Sigmoid colon (tissue), 7 donors: ENCODE measurements around the gene SCAPER. TPM values are rescaled to one million over a fixed set of nuclear protein-coding genes. Genes with fewer than 3 reads are reported as not detected.
"Not testable (repeated sequence)": the region's sequence is repeated elsewhere in the genome, so short reads cannot be mapped to it uniquely, and the experiment has no call there.

Source experiments
- DNase-seq: peaks from one replicate; pipeline ENCODE4 v3.0.0-alpha.2; 2019
- H3K27ac ChIP-seq, 4 donors: fragments of 200-600 bp; sonication (generic); one replicate each; pipeline ENCODE4 v1.5.1; 2016 to 2019; ENCODE audit warnings: mild to moderate bottlenecking in 1 of 4
- H3K27me3 ChIP-seq, 3 donors: fragments of 200-600 bp; sonication (generic); one replicate each; pipeline ENCODE4 v1.5.1; 2019; ENCODE audit warnings: mild to moderate bottlenecking in 1 of 3
- H3K36me3 ChIP-seq, 4 donors: fragments of 200-600 bp; sonication (generic); one replicate each; pipeline ENCODE4 v1.5.1; 2016 to 2019
- H3K4me1 ChIP-seq, 4 donors: fragments of 200-600 bp; sonication (generic); one replicate each; pipeline ENCODE4 v1.5.1; 2017 to 2019
- H3K4me3 ChIP-seq, 4 donors: fragments of 200-600 bp; sonication (generic); one replicate each; pipeline ENCODE4 v1.5.1; 2017 to 2019; ENCODE audit warnings: mild to moderate bottlenecking in 2 of 4, moderate library complexity in 1 of 4
- H3K9me3 ChIP-seq, 4 donors: fragments of 200-600 bp in 3 of 4; sonication (generic) in 3 of 4; one replicate each; pipeline versions ENCODE4 v1.5.1 to v1.6.1; 2013 to 2019
- CTCF ChIP-seq, 4 experiments: fragments of 450-650 bp in 3 of 4; fragments of 200-600 bp in 1 of 4; IDR thresholded peaks; one replicate each; pipeline ENCODE4 v1.5.1; 2016 to 2019; ENCODE audit warnings: antibody characterized with exemption in 4 of 4, mild to moderate bottlenecking in 3 of 4, moderate library complexity in 2 of 4
- EP300 ChIP-seq, 4 donors: sonication (generic); formaldehyde crosslinking; IDR thresholded peaks; one replicate each; pipeline ENCODE4 v1.6.1; 2017; ENCODE audit warnings: antibody characterized with exemption in 4 of 4
- POLR2A ChIP-seq, 2 donors: fragments of 450-650 bp; IDR thresholded peaks; one replicate each; pipeline ENCODE4 v1.6.1; 2016; ENCODE audit warnings: antibody characterized with exemption in 2 of 2, mild to moderate bottlenecking in 2 of 2, moderate library complexity in 2 of 2
- POLR2AphosphoS5 ChIP-seq, 4 donors: sonication (generic); formaldehyde crosslinking; IDR thresholded peaks; one replicate each; pipeline ENCODE4 v1.6.1; 2017; ENCODE audit warnings: antibody characterized with exemption in 4 of 4
- WGBS, 2 donors: extraction: QIAGEN DNeasy Blood & Tissue Kit; methylation state at CpG; one replicate each; pipeline ENCODE4 v1.1.7; 2013; 5-methylcytosine and 5-hydroxymethylcytosine counted together
- intact Hi-C: fragments of 100-400 bp; cut with DNase I; formaldehyde crosslinking; loops from one replicate; pipeline ENCODE4 v1.15.1; 2023
- polyA plus RNA-seq, 3 donors: library from polyadenylated mRNA; stranded (reverse); fragments of 200-250 nt; gene quantifications; one replicate each; pipeline ENCODE4 v1.2.3, GENCODE V29; 2013
- total RNA-seq, 4 donors: library from RNA; depleted of rRNA; stranded (reverse); fragments of >200 nt; gene quantifications; one replicate each; pipeline ENCODE4 v1.1.0, GENCODE V29; 2016
- donor health status: healthy with polysubstance abuse.
- donor health status: Bipolar disorder and iron deficiency.
- donor health status: healthy.

Gene SCAPER
- total and polyA plus RNA-seq, 7 donors = 5.3 to 40.7 (median 22.5) TPM

DNA sequence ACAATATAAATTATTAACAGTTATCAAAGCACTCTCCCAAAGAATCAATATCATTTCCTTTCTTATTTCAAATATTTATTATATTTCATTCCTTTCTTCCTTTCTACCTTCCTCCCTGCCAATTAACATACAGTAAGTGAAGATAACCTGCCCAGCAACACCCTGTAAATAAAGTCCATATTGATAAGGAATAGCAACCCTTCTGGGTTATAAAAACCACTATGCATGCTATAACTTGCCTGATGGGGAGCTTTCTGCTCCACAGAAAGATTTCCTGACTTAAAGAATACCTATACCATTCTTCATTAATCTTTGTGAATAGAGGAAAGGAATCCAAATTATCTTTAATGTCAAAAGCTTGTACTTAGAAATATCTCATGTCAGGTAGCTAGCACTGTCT lies 402.0 kb downstream of the SCAPER start:
- no peaks in the 10 kb centered on the region for H3K9me3 ChIP-seq
- TF ChIP-seq POLR2AphosphoS5 (IDR thresholded peaks at IDR 0.05) (no peak), CTCF (IDR thresholded peaks at IDR 0.05) (no peak), EP300 (IDR thresholded peaks at IDR 0.05) (no peak)
- peaks cover 0 to 12% (median 0%) of the 10 kb centered on the region in 4 donors for H3K36me3 ChIP-seq
- H3K27me3 ChIP-seq = no peaks in the 10 kb centered on the region
- no peaks in the 10 kb centered on the region for H3K4me1 ChIP-seq
- H3K4me3 ChIP-seq = no peak overlapping the region
- intact Hi-C loops = no loop called here
- no peak for DNase-seq
- H3K27ac ChIP-seq = no peak overlapping the region

- Histone ChIP-seq H3K36me3 (peaks cover 0 to 12% (median 0%) of the 10 kb centered on the region in 4 donors), H3K4me1 (no peaks in the 10 kb centered on the region), H3K9me3 (no peaks in the 10 kb centered on the region), H3K4me3 (no peak overlapping the region), H3K27me3 (no peaks in the 10 kb centered on the region), H3K27ac (no peak overlapping the region)
- intact Hi-C loops = no loop called here
- TF ChIP-seq CTCF (IDR thresholded peaks at IDR 0.05) (no peak), POLR2A (IDR thresholded peaks at IDR 0.05) (no peak), POLR2AphosphoS5 (IDR thresholded peaks at IDR 0.05) (no peak), EP300 (IDR thresholded peaks at IDR 0.05) (no peak)
- no peak for DNase-seq
- WGBS, 2 donors = 71 to 86% methylated on average over 3 of the region's 3 CpGs
These were observed 402.5 kb downstream of the SCAPER start for GRCh38 chr15:76502678-76503077.

- peaks cover 0 to 12% (median 0%) of the 10 kb centered on the region in 4 donors for H3K36me3 ChIP-seq
- H3K4me1 ChIP-seq, DNase-seq, H3K27me3 ChIP-seq, H3K4me3 ChIP-seq, H3K27ac ChIP-seq, H3K9me3 ChIP-seq, intact Hi-C loops: not testable (repeated sequence)
- WGBS, 2 donors = 94 to 97% methylated on average over 6 of the region's 6 CpGs
These were observed 403.0 kb downstream of the SCAPER start for GRCh38 chr15:76502185-76502584.

- WGBS, 2 donors = 95 to 97% methylated on average over 1 of the region's 1 CpG
These were observed 403.4 kb downstream of the SCAPER start for GRCh38 chr15:76501726-76502125.

GRCh38 chr15:76501011-76501410 lies 404.1 kb downstream of the SCAPER start:
- 66 to 90% methylated on average over 2 of the region's 2 CpGs for WGBS, 2 donors
- DNase-seq = no peak
- H3K27ac ChIP-seq = no peak overlapping the region
- intact Hi-C loops = no loop called here
- H3K4me1 ChIP-seq = no peaks in the 10 kb centered on the region
- no peak for TF ChIP-seq POLR2AphosphoS5 (IDR thresholded peaks at IDR 0.05)
- no peak for TF ChIP-seq POLR2A (IDR thresholded peaks at IDR 0.05)
- no peak for TF ChIP-seq CTCF (IDR thresholded peaks at IDR 0.05)
- TF ChIP-seq EP300 (IDR thresholded peaks at IDR 0.05) = no peak
- H3K9me3 ChIP-seq = no peaks in the 10 kb centered on the region
- H3K4me3 ChIP-seq = no peak overlapping the region
- no peaks in the 10 kb centered on the region for H3K27me3 ChIP-seq
- H3K36me3 ChIP-seq = peaks cover 0 to 12% (median 0%) of the 10 kb centered on the region in 4 donors

More at GRCh38 chr15:76501726-76502125, 403.4 kb downstream of the SCAPER start:
- no peak overlapping the region for H3K27ac ChIP-seq
- H3K9me3 ChIP-seq = no peaks in the 10 kb centered on the region
- DNase-seq = no peak
- no peak overlapping the region for H3K4me3 ChIP-seq
- intact Hi-C loops = no loop called here
- no peaks in the 10 kb centered on the region for H3K27me3 ChIP-seq
- TF ChIP-seq CTCF (IDR thresholded peaks at IDR 0.05) (no peak), POLR2AphosphoS5 (IDR thresholded peaks at IDR 0.05) (no peak), POLR2A (IDR thresholded peaks at IDR 0.05) (no peak), EP300 (IDR thresholded peaks at IDR 0.05) (no peak)
- peaks cover 0 to 12% (median 0%) of the 10 kb centered on the region in 4 donors for H3K36me3 ChIP-seq
- no peaks in the 10 kb centered on the region for H3K4me1 ChIP-seq
